Caco-2 (cell line): ENCODE measurements around the gene IMPACT. TPM values are rescaled to one million over a fixed set of nuclear protein-coding genes. Genes with fewer than 3 reads are reported as not detected.

Experiments
- BruUV-seq: library from RNA; stranded (reverse); fragments of 400-500 nt; replicated peaks from 2 replicates; lab custom pipeline; 2021; lab: Mats Ljungman, UMichigan
- CTCF ChIA-PET: fragments of 300-600 bp; sonication (Branson Sonifier 250); formaldehyde crosslinking; loops from one replicate; lab custom pipeline; 2022; ENCODE audit warnings: antibody characterized with exemption; lab: Charles Lee
- POLR2A ChIA-PET: fragments of 300-600 bp; sonication (Branson Sonifier 250); formaldehyde crosslinking; loops from one replicate; lab custom pipeline; 2022; ENCODE audit warnings: antibody characterized with exemption; lab: Charles Lee
- DNase-seq, 2 experiments: peaks; one replicate each; pipeline versions ENCODE4 v3.0.0 to v3.0.0-alpha.2; 2020 to 2022
- H3K27me3 ChIP-seq: replicated peaks from 2 replicates; pipeline ENCODE4 v1.6.0; 2011; ENCODE audit warnings: low read length; ENCODE audit not compliant: control insufficient read depth, insufficient read depth
- H3K36me3 ChIP-seq: 2 replicates; pipeline ENCODE4 v1.5.1; 2011; ENCODE audit warnings: low read length; ENCODE audit not compliant: control insufficient read depth, insufficient read depth
- H3K4me1 ChIP-seq: fragments of 250-450 bp; sonication (Bioruptor Pico); 2 replicates; pipeline ENCODE4 v1.5.1; 2020; ENCODE audit warnings: mild to moderate bottlenecking
- H3K4me3 ChIP-seq: 2 replicates; pipeline ENCODE4 v1.5.1; 2011; ENCODE audit warnings: low read depth, mild to moderate bottlenecking, control low read depth, low read length
- H3K9me3 ChIP-seq: fragments of 250-450 bp; sonication (Bioruptor Pico); 2 replicates; pipeline ENCODE4 v1.5.1; 2020; ENCODE audit warnings: mild to moderate bottlenecking, moderate library complexity
- H3K27ac Mint-ChIP-seq: one replicate; pipeline ENCODE4 v1.8.0; 2022; ENCODE audit warnings: mixed read lengths; ENCODE audit not compliant: unreplicated experiment
- H3K27me3 Mint-ChIP-seq: one replicate; pipeline ENCODE4 v1.8.0; 2022; ENCODE audit warnings: mixed read lengths; ENCODE audit not compliant: insufficient read depth, unreplicated experiment
- H3K36me3 Mint-ChIP-seq: one replicate; pipeline ENCODE4 v1.8.0; 2022; ENCODE audit warnings: mild to moderate bottlenecking, mixed read lengths; ENCODE audit not compliant: insufficient read depth, unreplicated experiment
- H3K4me1 Mint-ChIP-seq: one replicate; pipeline ENCODE4 v1.8.0; 2022; ENCODE audit warnings: low read depth, mixed read lengths; ENCODE audit not compliant: unreplicated experiment
- H3K4me3 Mint-ChIP-seq: one replicate; pipeline ENCODE4 v1.8.0; 2022; ENCODE audit warnings: mild to moderate bottlenecking, moderate library complexity, mixed read lengths; ENCODE audit not compliant: unreplicated experiment
- H3K9me3 Mint-ChIP-seq: one replicate; pipeline ENCODE4 v1.8.0; 2022; ENCODE audit warnings: mixed read lengths; ENCODE audit not compliant: unreplicated experiment
- CTCF ChIP-seq, 2 experiments: fragments of 200-600 bp in 1 of 2; IDR thresholded peaks; 1 replicate in 1 of 2; 2 replicates in 1 of 2; pipeline versions ENCODE4 v1.5.1 to v1.8.0; 2011 to 2022; ENCODE audit warnings: antibody characterized with exemption in 1 of 2, control low read depth in 1 of 2, inconsistent platforms in 1 of 2, low read depth in 1 of 2, low read length in 1 of 2, mild to moderate bottlenecking in 1 of 2, moderate library complexity in 1 of 2; ENCODE audit not compliant: insufficient read depth in 1 of 2, severe bottlenecking in 1 of 2, unreplicated experiment in 1 of 2
- intact Hi-C: fragments of 100-400 bp; cut with micrococcal nuclease; formaldehyde crosslinking; loops from one replicate; pipeline ENCODE4 v1.10.0; 2022; ENCODE audit not compliant: unreplicated experiment
- total RNA-seq: library from RNA; stranded (reverse); gene quantifications from 2 replicates; pipeline ENCODE4 v1.2.3, GENCODE V29; 2022

Gene IMPACT
- total RNA-seq, 1 experiment from 2014 or later = 20.6 TPM

GRCh38 chr18:24381126-24381525 is 45.3 kb upstream of the IMPACT start:
- no peak overlapping the region for H3K27ac Mint-ChIP-seq
- H3K4me1 Mint-ChIP-seq = no peaks in the 10 kb centered on the region
- Histone ChIP-seq H3K4me3 (no peak overlapping the region), H3K4me1 (no peaks in the 10 kb centered on the region), H3K36me3 (no peaks in the 10 kb centered on the region), H3K27me3 (no peaks in the 10 kb centered on the region), H3K9me3 (no peaks in the 10 kb centered on the region)
- no peak for DNase-seq
- ChIA-PET CTCF (no interaction called here), POLR2A (no interaction called here)
- no peak overlapping the region for H3K4me3 Mint-ChIP-seq
- no peak for TF ChIP-seq CTCF (IDR thresholded peaks at IDR 0.05; ENCODE audit: insufficient read depth in 1 of 2, low read depth in 1 of 2, low read length in 1 of 2, severe bottlenecking in 1 of 2, unreplicated experiment in 1 of 2)
- no TSS peak for BruUV-seq
- intact Hi-C loops = no loop called here
- no peaks in the 10 kb centered on the region for H3K9me3 Mint-ChIP-seq
- H3K27me3 Mint-ChIP-seq = no peaks in the 10 kb centered on the region
- no peaks in the 10 kb centered on the region for H3K36me3 Mint-ChIP-seq

GRCh38 chr18:24386681-24387080 is 39.8 kb upstream of the IMPACT start:
- POLR2A ChIA-PET = no interaction called here
- H3K27ac Mint-ChIP-seq = no peak overlapping the region
- Histone ChIP-seq H3K27me3 (no peaks in the 10 kb centered on the region), H3K4me1 (no peaks in the 10 kb centered on the region), H3K9me3 (no peaks in the 10 kb centered on the region), H3K4me3 (no peak overlapping the region), H3K36me3 (no peaks in the 10 kb centered on the region)
- H3K27me3 Mint-ChIP-seq = no peaks in the 10 kb centered on the region
- H3K9me3 Mint-ChIP-seq = no peaks in the 10 kb centered on the region
- intact Hi-C loops = no loop called here
- TF ChIP-seq CTCF (IDR thresholded peaks at IDR 0.05; ENCODE audit: insufficient read depth in 1 of 2, low read depth in 1 of 2, low read length in 1 of 2, severe bottlenecking in 1 of 2, unreplicated experiment in 1 of 2) = no peak
- DNase-seq = no peak
- CTCF ChIA-PET = no interaction called here
- H3K36me3 Mint-ChIP-seq = no peaks in the 10 kb centered on the region
- no TSS peak for BruUV-seq
- no peaks in the 10 kb centered on the region for H3K4me1 Mint-ChIP-seq
- H3K4me3 Mint-ChIP-seq = no peak overlapping the region

GRCh38 chr18:24388957-24389356 is 37.5 kb upstream of the IMPACT start:
- no peak overlapping the region for H3K4me3 ChIP-seq
- no peaks in the 10 kb centered on the region for H3K27me3 ChIP-seq
- H3K9me3 Mint-ChIP-seq = no peaks in the 10 kb centered on the region
- H3K4me1 Mint-ChIP-seq = no peaks in the 10 kb centered on the region
- BruUV-seq = no TSS peak
- H3K36me3 ChIP-seq = no peaks in the 10 kb centered on the region
- intact Hi-C loops = no loop called here
- no peak for TF ChIP-seq CTCF (IDR thresholded peaks at IDR 0.05; ENCODE audit: insufficient read depth in 1 of 2, low read depth in 1 of 2, low read length in 1 of 2, severe bottlenecking in 1 of 2, unreplicated experiment in 1 of 2)
- no peaks in the 10 kb centered on the region for H3K4me1 ChIP-seq
- H3K36me3 Mint-ChIP-seq = no peaks in the 10 kb centered on the region
- no peak overlapping the region for H3K27ac Mint-ChIP-seq
- no peak for DNase-seq
- H3K27me3 Mint-ChIP-seq = no peaks in the 10 kb centered on the region
- CTCF ChIA-PET = no interaction called here
- H3K9me3 ChIP-seq = no peaks in the 10 kb centered on the region
- H3K4me3 Mint-ChIP-seq = no peak overlapping the region
- POLR2A ChIA-PET = no interaction called here
